ENCODE data around the gene GRID1.

DNA sequence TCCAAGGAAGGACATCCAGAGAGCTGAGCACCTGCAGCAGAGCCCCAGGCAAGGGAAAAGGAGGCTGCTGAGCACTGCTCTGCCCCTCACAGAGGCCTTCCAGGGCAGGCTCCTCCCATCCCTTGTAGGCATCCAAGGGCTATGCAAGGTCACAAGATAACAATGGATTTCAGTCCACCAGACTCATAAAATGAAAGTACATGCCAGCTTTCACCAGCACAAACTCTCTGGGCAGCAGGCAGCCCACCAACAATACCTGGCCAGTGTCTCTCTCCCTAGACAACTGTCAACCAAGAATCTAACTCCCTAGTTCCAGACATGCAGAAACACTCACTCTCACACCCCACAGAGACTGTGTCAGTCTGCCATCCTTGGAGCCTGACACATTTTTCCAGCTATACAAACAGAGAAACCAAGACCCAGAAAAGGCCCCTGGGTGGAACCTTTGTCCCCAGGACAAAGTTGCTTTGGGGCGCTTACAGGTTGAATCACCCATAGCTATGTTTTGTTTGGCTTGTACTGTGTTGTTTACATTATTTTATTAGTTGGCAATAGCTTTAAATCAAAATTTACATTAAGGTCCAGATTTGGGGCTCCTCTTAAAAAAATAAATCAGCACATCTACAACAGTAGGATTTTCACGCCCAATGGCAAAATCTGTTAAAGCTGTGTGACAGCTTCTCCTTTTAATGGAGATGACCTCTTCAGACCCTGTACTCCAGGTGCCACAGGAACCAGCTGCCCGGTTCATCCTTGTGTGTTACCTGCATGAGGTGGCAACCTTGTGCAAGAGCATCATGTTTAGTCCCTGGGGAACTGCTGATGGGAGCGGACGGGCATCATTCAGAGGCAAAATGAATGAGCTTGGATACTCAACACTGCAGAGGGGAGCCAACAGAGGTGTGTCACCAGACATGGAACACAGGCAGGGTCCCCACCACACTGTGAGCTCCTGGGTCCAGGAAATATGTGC is 5.2 kb downstream of the GRID1 start:
- TF ChIP-seq CTCF (tag by site-specific recombination; IDR thresholded peaks at IDR 0.05) (no peak), ZNF792 (tag by site-specific recombination; IDR thresholded peaks at IDR 0.05) (no peak), ZNF785 (tag by site-specific recombination; IDR thresholded peaks at IDR 0.05) (no peak), ZNF121 (tag by site-specific recombination; IDR thresholded peaks at IDR 0.05) (no peak), YY1 (tag by site-specific recombination; IDR thresholded peaks at IDR 0.05) (no peak), ZNF157 (tag by site-specific recombination; IDR thresholded peaks at IDR 0.05) (no peak), ZNF24 (tag by site-specific recombination; IDR thresholded peaks at IDR 0.05) (no peak), ZFP3 (tag by site-specific recombination; IDR thresholded peaks at IDR 0.05; ENCODE audit: low read depth) (no peak), ZNF558 (tag by site-specific recombination; IDR thresholded peaks at IDR 0.05) (no peak), OSR2 (tag by site-specific recombination; IDR thresholded peaks at IDR 0.05) (no peak), ELK4 (IDR thresholded peaks at IDR 0.05; ENCODE audit: borderline replicate concordance, low read depth, low read length) (no peak), ZNF561 (tag by site-specific recombination; IDR thresholded peaks at IDR 0.05; ENCODE audit: borderline replicate concordance) (no peak)
- TF ChIP-seq, protein P1, sequence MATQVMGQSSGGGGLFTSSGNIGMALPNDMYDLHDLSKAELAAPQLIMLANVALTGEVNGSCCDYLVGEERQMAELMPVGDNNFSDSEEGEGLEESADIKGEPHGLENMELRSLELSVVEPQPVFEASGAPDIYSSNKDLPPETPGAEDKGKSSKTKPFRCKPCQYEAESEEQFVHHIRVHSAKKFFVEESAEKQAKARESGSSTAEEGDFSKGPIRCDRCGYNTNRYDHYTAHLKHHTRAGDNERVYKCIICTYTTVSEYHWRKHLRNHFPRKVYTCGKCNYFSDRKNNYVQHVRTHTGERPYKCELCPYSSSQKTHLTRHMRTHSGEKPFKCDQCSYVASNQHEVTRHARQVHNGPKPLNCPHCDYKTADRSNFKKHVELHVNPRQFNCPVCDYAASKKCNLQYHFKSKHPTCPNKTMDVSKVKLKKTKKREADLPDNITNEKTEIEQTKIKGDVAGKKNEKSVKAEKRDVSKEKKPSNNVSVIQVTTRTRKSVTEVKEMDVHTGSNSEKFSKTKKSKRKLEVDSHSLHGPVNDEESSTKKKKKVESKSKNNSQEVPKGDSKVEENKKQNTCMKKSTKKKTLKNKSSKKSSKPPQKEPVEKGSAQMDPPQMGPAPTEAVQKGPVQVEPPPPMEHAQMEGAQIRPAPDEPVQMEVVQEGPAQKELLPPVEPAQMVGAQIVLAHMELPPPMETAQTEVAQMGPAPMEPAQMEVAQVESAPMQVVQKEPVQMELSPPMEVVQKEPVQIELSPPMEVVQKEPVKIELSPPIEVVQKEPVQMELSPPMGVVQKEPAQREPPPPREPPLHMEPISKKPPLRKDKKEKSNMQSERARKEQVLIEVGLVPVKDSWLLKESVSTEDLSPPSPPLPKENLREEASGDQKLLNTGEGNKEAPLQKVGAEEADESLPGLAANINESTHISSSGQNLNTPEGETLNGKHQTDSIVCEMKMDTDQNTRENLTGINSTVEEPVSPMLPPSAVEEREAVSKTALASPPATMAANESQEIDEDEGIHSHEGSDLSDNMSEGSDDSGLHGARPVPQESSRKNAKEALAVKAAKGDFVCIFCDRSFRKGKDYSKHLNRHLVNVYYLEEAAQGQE (tag by site-specific recombination; IDR thresholded peaks at IDR 0.05): no peak
- TF ChIP-seq, protein P2, sequence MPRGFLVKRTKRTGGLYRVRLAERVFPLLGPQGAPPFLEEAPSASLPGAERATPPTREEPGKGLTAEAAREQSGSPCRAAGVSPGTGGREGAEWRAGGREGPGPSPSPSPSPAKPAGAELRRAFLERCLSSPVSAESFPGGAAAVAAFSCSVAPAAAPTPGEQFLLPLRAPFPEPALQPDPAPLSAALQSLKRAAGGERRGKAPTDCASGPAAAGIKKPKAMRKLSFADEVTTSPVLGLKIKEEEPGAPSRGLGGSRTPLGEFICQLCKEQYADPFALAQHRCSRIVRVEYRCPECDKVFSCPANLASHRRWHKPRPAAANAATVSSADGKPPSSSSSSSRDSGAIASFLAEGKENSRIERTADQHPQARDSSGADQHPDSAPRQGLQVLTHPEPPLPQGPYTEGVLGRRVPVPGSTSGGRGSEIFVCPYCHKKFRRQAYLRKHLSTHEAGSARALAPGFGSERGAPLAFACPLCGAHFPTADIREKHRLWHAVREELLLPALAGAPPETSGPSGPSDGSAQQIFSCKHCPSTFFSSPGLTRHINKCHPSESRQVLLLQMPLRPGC (tag by site-specific recombination; IDR thresholded peaks at IDR 0.05): no peak
